Measurements from ENCODE around the gene TGFBRAP1. TPM values are rescaled to one million over a fixed set of nuclear protein-coding genes. Genes with fewer than 3 reads are reported as not detected.

Gene TGFBRAP1
- total and polyA plus RNA-seq, 9 of the 15 experiments (the other 6 are each of a cell fraction or from before 2014, with no cell fraction given) = 3.7 to 18.0 (median 11.0) TPM

DNA sequence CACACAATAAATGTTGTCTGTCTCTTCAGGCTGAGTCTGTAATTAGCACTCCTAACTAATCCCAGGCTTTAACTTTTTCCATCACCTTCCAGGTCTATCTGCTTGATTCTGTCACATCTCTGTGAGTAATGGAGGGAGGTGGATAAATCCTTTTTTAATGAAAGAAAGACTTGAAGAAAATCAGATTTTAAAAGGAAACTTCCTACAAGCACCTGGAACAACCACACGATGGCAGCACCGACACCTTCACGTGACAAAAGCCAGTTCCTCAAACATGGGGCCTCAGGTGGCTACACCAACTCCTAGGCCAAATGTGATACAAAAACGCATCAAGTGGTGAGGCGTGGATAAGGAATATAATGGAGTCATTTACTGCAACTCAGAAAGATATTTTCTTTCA, 41.8 kb downstream of the TGFBRAP1 start:
- WGBS (ENCODE audit: insufficient coverage, low coverage, missing lambda C conversion rate) = 21% methylated on average over 5 of the region's 5 CpGs
- H3K4me3 ChIP-seq = no peak overlapping the region
- no peaks in the 10 kb centered on the region for H3K9me3 ChIP-seq (replicated peaks; ENCODE audit: control insufficient read depth, insufficient read depth, low read depth, low read length)
- ATAC-seq (peak; percentile 92), DNase-seq (ENCODE audit: extremely low read depth in 1 of 4, low spot score in 3 of 4) (peak; percentile 43 to 72 (median 52)), FAIRE-seq (peak; percentile 87)
- peaks cover 3% of the 10 kb centered on the region for H3K9me1 ChIP-seq (ENCODE audit: control insufficient read depth, insufficient read depth, low read length)
- ChIA-PET POLR2A (no interaction called here), CTCF (ENCODE audit: low intra/inter-chr PET ratio) (interaction anchor here (0.9 kb wide), 1 partner anchor 233 kb away, joined by 3 read pairs; no protein-coding TSS in a partner anchor)
- intact Hi-C loops (cut with micrococcal nuclease) = no loop called here
- H3K27me3 ChIP-seq (ENCODE audit: control insufficient read depth in 2 of 2, insufficient read depth in 2 of 2, low read length in 2 of 2) = no peaks in the 10 kb centered on the region
- H4K20me1 ChIP-seq (replicated peaks; ENCODE audit: control insufficient read depth, insufficient read depth, low read length) = peaks cover 3% of the 10 kb centered on the region; the same call in 1 of the 2 replicates
- no peak overlapping the region for H3K4me2 ChIP-seq (ENCODE audit: insufficient read depth, low read length)
- no peak overlapping the region for H2AFZ ChIP-seq (ENCODE audit: low read depth, low read length)
- BruUV-seq (replicated peaks) = no TSS peak
- H3K36me3 ChIP-seq (ENCODE audit: control insufficient read depth, insufficient read depth, low read length) = peaks cover 78% of the 10 kb centered on the region
- no peak overlapping the region for H3K27ac ChIP-seq (ENCODE audit: extremely low read depth, low read depth, low read length)
- in situ Hi-C loops (cut with MboI) = no loop called here
- H3K9ac ChIP-seq (ENCODE audit: insufficient read depth in 1 of 2, low read depth in 2 of 2, low read length in 2 of 2) = no peak overlapping the region
- H3K79me2 ChIP-seq (ENCODE audit: control insufficient read depth, insufficient read depth, low read length) = no peaks in the 10 kb centered on the region
- H3K4me1 ChIP-seq (replicated peaks in 1 of 2; ENCODE audit: control insufficient read depth in 2 of 2, insufficient read depth in 2 of 2, low read length in 2 of 2) = 0 out of 5 replicates have a peak, but pooled peaks cover 0 to 3% of the 10 kb centered on the region in 2 experiments
- TF ChIP-seq CTCFL (IDR thresholded peaks at IDR 0.05; ENCODE audit: borderline replicate concordance, insufficient read depth, low read depth, low read length, poor library complexity, severe bottlenecking) (peak; percentile 78), RAD21 (CRISPR knock-in tag; conservative IDR thresholded peaks at IDR 0.05 in 1 of 2, IDR thresholded peaks at IDR 0.05 in 1 of 2) (peak; percentile 35 to 51), MAZ (CRISPR knock-in tag; conservative IDR thresholded peaks at IDR 0.05 in 1 of 2, IDR thresholded peaks at IDR 0.05 in 1 of 2) (no peak), ZNF639 (CRISPR knock-in tag; conservative IDR thresholded peaks at IDR 0.05 in 1 of 2, IDR thresholded peaks at IDR 0.05 in 1 of 2) (0 out of 4 replicates have a peak, but pooled peaks of 1 of the 2 experiments have one; percentile 39), PHF20 (IDR thresholded peaks at IDR 0.05; ENCODE audit: partially characterized antibody) (peak; percentile 85), L3MBTL2 (IDR thresholded peaks at IDR 0.05) (peak; percentile 42; the same call in 1 of the 2 replicates), PHB (CRISPR knock-in tag; IDR thresholded peaks at IDR 0.05) (no peak), SPI1 (IDR thresholded peaks at IDR 0.05; ENCODE audit: borderline replicate concordance, low read depth, low read length) (peak; percentile 96), SMAD1 (IDR thresholded peaks at IDR 0.05; ENCODE audit: low read depth, low read length, partially characterized antibody) (no peak), RAD51 (IDR thresholded peaks at IDR 0.05; ENCODE audit: borderline replicate concordance, low read depth) (peak; percentile 80; the same call in 1 of the 2 replicates), FOXK2 (conservative IDR thresholded peaks at IDR 0.05 in 1 of 2, IDR thresholded peaks at IDR 0.05 in 1 of 2; ENCODE audit: low read depth in 2 of 2) (0 out of 4 replicates have a peak, but pooled peaks of 1 of the 2 experiments have one; percentile 35)
- TF ChIP-seq, protein P1, sequence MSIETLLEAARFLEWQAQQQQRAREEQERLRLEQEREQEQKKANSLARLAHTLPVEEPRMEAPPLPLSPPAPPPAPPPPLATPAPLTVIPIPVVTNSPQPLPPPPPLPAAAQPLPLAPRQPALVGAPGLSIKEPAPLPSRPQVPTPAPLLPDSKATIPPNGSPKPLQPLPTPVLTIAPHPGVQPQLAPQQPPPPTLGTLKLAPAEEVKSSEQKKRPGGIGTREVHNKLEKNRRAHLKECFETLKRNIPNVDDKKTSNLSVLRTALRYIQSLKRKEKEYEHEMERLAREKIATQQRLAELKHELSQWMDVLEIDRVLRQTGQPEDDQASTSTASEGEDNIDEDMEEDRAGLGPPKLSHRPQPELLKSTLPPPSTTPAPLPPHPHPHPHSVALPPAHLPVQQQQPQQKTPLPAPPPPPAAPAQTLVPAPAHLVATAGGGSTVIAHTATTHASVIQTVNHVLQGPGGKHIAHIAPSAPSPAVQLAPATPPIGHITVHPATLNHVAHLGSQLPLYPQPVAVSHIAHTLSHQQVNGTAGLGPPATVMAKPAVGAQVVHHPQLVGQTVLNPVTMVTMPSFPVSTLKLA (conservative IDR thresholded peaks at IDR 0.05) = 0 out of 4 replicates have a peak, but pooled peaks of 1 of the 2 experiments have one; percentile 38
